H1 (cell line): ENCODE measurements around the gene DNAH10. TPM values are rescaled to one million over a fixed set of nuclear protein-coding genes. Genes with fewer than 3 reads are reported as not detected.
A peak's percentile ranks its signal among the peaks of the same experiment; 100 is the strongest.

Experiments used
- CTCF ChIA-PET: fragments of 300-600 bp; sonication (Branson Sonifier 250); formaldehyde crosslinking; loops from one replicate; lab custom pipeline; 2021; ENCODE audit not compliant: partially characterized antibody; lab: Charles Lee
- POLR2A ChIA-PET: fragments of 300-600 bp; sonication (Branson Sonifier 250); formaldehyde crosslinking; loops from one replicate; lab custom pipeline; 2021; ENCODE audit warnings: inconsistent platforms; ENCODE audit not compliant: partially characterized antibody; lab: Charles Lee
- DNase-seq, 2 experiments: peaks; one replicate each; pipeline versions ENCODE4 v3.0.0 to v3.0.0-alpha.2; 2010 to 2022; ENCODE audit warnings: low spot score in 2 of 2, low read depth in 1 of 2, mixed read lengths in 1 of 2
- FAIRE-seq: peaks from 2 replicates; lab custom pipeline; 2011; peaks lifted over from hg19 to GRCh38; lab: Jason Lieb, UNC
- H2AFZ ChIP-seq: 2 replicates; pipeline ENCODE4 v1.8.1; 2012; ENCODE audit warnings: low read length, inconsistent platforms
- H2AK5ac ChIP-seq: 2 replicates; pipeline ENCODE4 v1.6.1; 2013; ENCODE audit warnings: low read depth, low read length
- H2BK120ac ChIP-seq: replicated peaks from 2 replicates; pipeline ENCODE3; 2013; ENCODE audit warnings: low read depth, low read length, inconsistent platforms
- H2BK12ac ChIP-seq: 2 replicates; pipeline ENCODE4 v1.6.1; 2013; ENCODE audit warnings: low read depth, low read length
- H2BK15ac ChIP-seq: 2 replicates; pipeline ENCODE4 v1.6.1; 2013; ENCODE audit warnings: low read length
- H2BK20ac ChIP-seq: 2 replicates; pipeline ENCODE4 v1.6.1; 2013; ENCODE audit warnings: low read length
- H2BK5ac ChIP-seq: 2 replicates; pipeline ENCODE4 v1.6.1; 2013; ENCODE audit warnings: low read depth, low read length
- H3K14ac ChIP-seq: 2 replicates; pipeline ENCODE4 v1.6.1; 2013; ENCODE audit warnings: inconsistent platforms; ENCODE audit not compliant: insufficient read length
- H3K18ac ChIP-seq: 2 replicates; pipeline ENCODE4 v1.6.1; 2013; ENCODE audit warnings: low read length; ENCODE audit errors: extremely low read depth
- H3K23ac ChIP-seq: 2 replicates; pipeline ENCODE4 v1.6.1; 2013; ENCODE audit warnings: inconsistent platforms; ENCODE audit not compliant: insufficient read length
- H3K23me2 ChIP-seq: 2 replicates; pipeline ENCODE4 v1.6.1; 2013; ENCODE audit warnings: low read depth, low read length
- H3K27ac ChIP-seq: 2 replicates; pipeline ENCODE4 v1.6.1; 2011; ENCODE audit warnings: low read depth, low read length, inconsistent platforms
- H3K27me3 ChIP-seq, 4 experiments: replicated peaks in 1 of 4; 1 replicate in 1 of 4; 2 replicates in 3 of 4; pipeline versions ENCODE4 v1.6.1 to v1.8.1; 2011 to 2013; ENCODE audit warnings: low read length in 3 of 4, mild to moderate bottlenecking in 3 of 4, inconsistent platforms in 2 of 4, mixed read lengths in 2 of 4, moderate library complexity in 1 of 4; ENCODE audit not compliant: control insufficient read depth in 3 of 4, insufficient read depth in 3 of 4; ENCODE audit errors: extremely low read depth in 1 of 4
- H3K36me3 ChIP-seq, 4 experiments: 2 replicates each; pipeline versions ENCODE4 v1.6.1 to v1.8.1; 2011 to 2013; ENCODE audit warnings: mild to moderate bottlenecking in 4 of 4, low read length in 3 of 4, moderate library complexity in 2 of 4, control low read depth in 1 of 4, inconsistent platforms in 1 of 4; ENCODE audit not compliant: insufficient read depth in 4 of 4, control insufficient read depth in 2 of 4
- H3K4ac ChIP-seq: replicated peaks from 2 replicates; pipeline ENCODE3; 2013; ENCODE audit warnings: low read length, low read depth, mixed read lengths, inconsistent platforms; ENCODE audit not compliant: insufficient read length
- H3K4me1 ChIP-seq, 4 experiments: replicated peaks in 1 of 4; 1 replicate in 1 of 4; 2 replicates in 3 of 4; pipeline versions ENCODE4 v1.6.1 to v1.8.1; 2011 to 2013; ENCODE audit warnings: low read length in 3 of 4, inconsistent platforms in 2 of 4, mixed read lengths in 1 of 4; ENCODE audit not compliant: insufficient read depth in 4 of 4, control insufficient read depth in 3 of 4
- H3K4me2 ChIP-seq, 2 experiments: 2 replicates each; pipeline versions ENCODE4 v1.6.1 to v1.8.1; 2011 to 2013; ENCODE audit warnings: low read depth in 2 of 2, low read length in 2 of 2, control low read depth in 1 of 2, inconsistent platforms in 1 of 2, mild to moderate bottlenecking in 1 of 2; ENCODE audit not compliant: insufficient read depth in 1 of 2
- H3K4me3 ChIP-seq, 4 experiments: fragments of 200-600, 300-600 bp in 1 of 4; sonication (generic), shearing (Covaris generic), sonication (Bioruptor Twin) in 1 of 4; 2 replicates each; pipeline versions ENCODE4 v1.5.1 to v1.8.1; 2011 to 2016; ENCODE audit warnings: low read length in 4 of 4, low read depth in 3 of 4, control low read depth in 2 of 4, inconsistent platforms in 2 of 4, mild to moderate bottlenecking in 2 of 4, mixed read lengths in 1 of 4, moderate library complexity in 1 of 4; ENCODE audit not compliant: insufficient read depth in 2 of 4; ENCODE audit errors: extremely low read depth in 1 of 4
- H3K56ac ChIP-seq: replicated peaks from 2 replicates; pipeline ENCODE3; 2013; ENCODE audit warnings: low read depth, mild to moderate bottlenecking, mixed read lengths, low read length, inconsistent platforms; ENCODE audit not compliant: insufficient read length
- H3K79me1 ChIP-seq: 2 replicates; pipeline ENCODE4 v1.6.1; 2013; ENCODE audit warnings: low read depth, low read length, control low read depth
- H3K79me2 ChIP-seq, 2 experiments: 2 replicates each; pipeline versions ENCODE4 v1.6.1 to v1.8.1; 2012 to 2013; ENCODE audit warnings: low read length in 2 of 2, mild to moderate bottlenecking in 2 of 2, inconsistent platforms in 1 of 2; ENCODE audit not compliant: insufficient read depth in 2 of 2, control insufficient read depth in 1 of 2
- H3K9ac ChIP-seq, 4 experiments: replicated peaks in 1 of 4; 1 replicate in 1 of 4; 2 replicates in 3 of 4; pipeline versions ENCODE4 v1.6.1 to v1.8.1; 2011 to 2013; ENCODE audit warnings: low read depth in 3 of 4, low read length in 3 of 4, control low read depth in 2 of 4, mild to moderate bottlenecking in 2 of 4, moderate library complexity in 2 of 4, inconsistent platforms in 1 of 4; ENCODE audit errors: extremely low read depth in 1 of 4
- H3K9me3 ChIP-seq, 2 experiments: 2 replicates each; pipeline versions ENCODE4 v1.6.1 to v1.8.1; 2012 to 2013; ENCODE audit warnings: mild to moderate bottlenecking in 2 of 2, moderate library complexity in 2 of 2, control low read depth in 1 of 2, inconsistent platforms in 1 of 2, low read depth in 1 of 2, low read length in 1 of 2, mixed read lengths in 1 of 2; ENCODE audit not compliant: insufficient read depth in 2 of 2
- H4K20me1 ChIP-seq, 2 experiments: replicated peaks in 1 of 2; 2 replicates each; pipeline versions ENCODE3 to v1.8.1; 2011 to 2013; ENCODE audit warnings: inconsistent platforms in 2 of 2, low read length in 2 of 2, mild to moderate bottlenecking in 1 of 2; ENCODE audit not compliant: insufficient read depth in 2 of 2, control insufficient read depth in 1 of 2
- H4K5ac ChIP-seq: 2 replicates; pipeline ENCODE4 v1.6.1; 2013; ENCODE audit warnings: low read length, low read depth, mixed read lengths, inconsistent platforms; ENCODE audit not compliant: insufficient read length
- H4K8ac ChIP-seq: 2 replicates; pipeline ENCODE4 v1.8.0; 2013; ENCODE audit warnings: mild to moderate bottlenecking, moderate library complexity, low read length, inconsistent platforms; ENCODE audit not compliant: insufficient read depth; ENCODE audit errors: extremely low read depth
- H4K91ac ChIP-seq: replicated peaks from 2 replicates; pipeline ENCODE3; 2013; ENCODE audit warnings: low read length, mixed read lengths, inconsistent platforms; ENCODE audit not compliant: insufficient read length
- EGR1 ChIP-seq: IDR thresholded peaks from 2 replicates; pipeline ENCODE4 v1.6.1; 2011; ENCODE audit warnings: low read depth, low read length, borderline replicate concordance
- YY1 ChIP-seq: IDR thresholded peaks from 2 replicates; pipeline ENCODE4 v1.6.1; 2011; ENCODE audit warnings: low read depth, mild to moderate bottlenecking, low read length
- WGBS, 2 experiments: shearing (Covaris generic) in 1 of 2; methylation state at CpG; one replicate each; pipeline versions ENCODE4 v1.1.6 to v1.1.7; 2013 to 2015; ENCODE audit warnings: low lambda C conversion rate in 2 of 2, mixed read lengths in 2 of 2, inconsistent platforms in 1 of 2, low coverage in 1 of 2, missing lambda C conversion rate in 1 of 2; ENCODE audit not compliant: insufficient replicate concordance in 2 of 2, insufficient coverage in 1 of 2, insufficient read length in 1 of 2; ENCODE audit errors: extremely low coverage in 1 of 2, missing lambda C conversion rate in 1 of 2; 5-methylcytosine and 5-hydroxymethylcytosine counted together
- polyA plus RNA-seq, 7 experiments: library from polyadenylated mRNA; depleted of rRNA in 3 of 7; stranded (reverse) in 5 of 7; unstranded in 2 of 7; fragments of >200 nt in 5 of 7; fragments of 200-250 nt in 2 of 7; gene quantifications; 1 replicate in 5 of 7; 2 replicates in 1 of 7; 4 replicates in 1 of 7; pipeline versions ENCODE4 v1.2.1 to v1.2.3, GENCODE V29; 2011 to 2013; ENCODE audit warnings: missing spikeins in 2 of 7, mixed read lengths in 2 of 7
- total RNA-seq: library from RNA; stranded (reverse); fragmentation: NEBNext Ultra II Directional; extraction: Animal tissue kit (Norgen Biotek cat#: 25700); gene quantifications from 2 replicates; pipeline ENCODE4 v1.2.1, GENCODE V29; 2021

Gene DNAH10
- total and polyA plus RNA-seq, 2 of the 8 experiments (the other 6 are each of a cell fraction or from before 2014, with no cell fraction given), result 0.02 to 0.24 TPM

GRCh38 chr12:123912415-123913380 lies 150.6 kb downstream of the DNAH10 start:
- WGBS, 2 experiments, result 90% methylated on average over 24 of the region's 25 CpGs; no CpG with 5 or more reads in 1 of the 2 experiments
- H3K27me3 ChIP-seq, result 0 out of 7 replicates have a peak, but pooled peaks cover 0 to 3% (median 0%) of the 10 kb centered on the region in 4 experiments
- H2BK5ac ChIP-seq, result no peak overlapping the region
- CTCF ChIA-PET, result interaction anchor here (0.8 to 4.6 kb wide), 2 partner anchors 19 to 26 kb away, joined by 3 to 23 read pairs; no protein-coding TSS in a partner anchor
- POLR2A ChIA-PET, result interaction anchor here (0.7 kb wide), 1 partner anchor 49 kb away, joined by 3 read pairs; no protein-coding TSS in a partner anchor
- FAIRE-seq, result no peak
- DNase-seq, result no peak
- H3K56ac ChIP-seq, result no peak overlapping the region
- no peak overlapping the region for H2AFZ ChIP-seq
- H4K20me1 ChIP-seq, result peaks cover 0 to 2% of the 10 kb centered on the region in 2 experiments
- H3K9me3 ChIP-seq, result no peaks in the 10 kb centered on the region
- H3K23me2 ChIP-seq, result no peaks in the 10 kb centered on the region; the same call in 1 of the 2 replicates
- no peak overlapping the region for H3K14ac ChIP-seq
- peaks cover 0 to 8% (median 0%) of the 10 kb centered on the region in 4 experiments; a peak in 2 of 7 replicates for H3K4me1 ChIP-seq
- no peak overlapping the region for H3K4ac ChIP-seq
- no peak overlapping the region for H3K18ac ChIP-seq
- no peak overlapping the region for H2AK5ac ChIP-seq
- no peaks in the 10 kb centered on the region for H3K79me2 ChIP-seq
- H3K9ac ChIP-seq, result no peak overlapping the region
- no peak overlapping the region for H2BK15ac ChIP-seq
- H2BK20ac ChIP-seq, result no peak overlapping the region
- no peaks in the 10 kb centered on the region for H3K36me3 ChIP-seq
- 0 out of 2 replicates have a peak, but pooled peaks have one; percentile 15 for TF ChIP-seq YY1
- TF ChIP-seq EGR1, result no peak
- H3K27ac ChIP-seq, result no peak overlapping the region
- H3K23ac ChIP-seq, result no peak overlapping the region
- no peaks in the 10 kb centered on the region for H3K79me1 ChIP-seq
- no peak overlapping the region for H2BK120ac ChIP-seq
- no peak overlapping the region for H4K5ac ChIP-seq
- H3K4me3 ChIP-seq, result no peak overlapping the region
- H3K4me2 ChIP-seq, result no peak overlapping the region
- no peak overlapping the region for H2BK12ac ChIP-seq
- H4K8ac ChIP-seq, result no peak overlapping the region
- no peak overlapping the region for H4K91ac ChIP-seq
